ENCODE data around the gene TUBGCP3.
"Not testable (repeated sequence)": the region's sequence is repeated elsewhere in the genome, so short reads cannot be mapped to it uniquely, and the experiment has no call there.

TUBGCP3 gene

GRCh38 chr13:112587764-112588489, at the start of gene TUBGCP3:
Gene TUBGCP3, minus strand, starts transcription at chr13:112588153. Its CDS starts 173 bp downstream, at chr13:112587980.
- DNase-seq, result peak; percentile 92

GRCh38 chr13:112637017-112637801, 49.3 kb upstream of the TUBGCP3 start:
- DNase-seq, result no peak

- no peak for DNase-seq
Measured at GRCh38 chr13:112636401-112636975, 48.5 kb upstream of the TUBGCP3 start.

GRCh38 chr13:112635323-112635722, 47.4 kb upstream of the TUBGCP3 start:
- DNase-seq, result no peak

- no peak for DNase-seq
Measured at GRCh38 chr13:112634102-112634501, 46.1 kb upstream of the TUBGCP3 start.

- not testable (repeated sequence) for DNase-seq
Measured at GRCh38 chr13:112630226-112630625, 42.3 kb upstream of the TUBGCP3 start.

GRCh38 chr13:112629161-112629560, 41.2 kb upstream of the TUBGCP3 start:
- DNase-seq, result no peak

- DNase-seq, result not testable (repeated sequence)
Measured at GRCh38 chr13:112627613-112628012, 39.7 kb upstream of the TUBGCP3 start.

GRCh38 chr13:112627161-112627560, 39.2 kb upstream of the TUBGCP3 start:
- no peak for DNase-seq

GRCh38 chr13:112626761-112627160, 38.8 kb upstream of the TUBGCP3 start:
- no peak for DNase-seq

- DNase-seq, result no peak
Measured at GRCh38 chr13:112626124-112626523, 38.2 kb upstream of the TUBGCP3 start.

- DNase-seq, result no peak
Measured at GRCh38 chr13:112625698-112626097, 37.7 kb upstream of the TUBGCP3 start.

GRCh38 chr13:112624602-112625430, 36.9 kb upstream of the TUBGCP3 start:
- no peak for DNase-seq

GRCh38 chr13:112624040-112624439, 36.1 kb upstream of the TUBGCP3 start:
- no peak for DNase-seq

- no peak for DNase-seq
Measured at GRCh38 chr13:112623051-112623711, 35.2 kb upstream of the TUBGCP3 start.

- no peak for DNase-seq
Measured at GRCh38 chr13:112622375-112622774, 34.4 kb upstream of the TUBGCP3 start.

- no peak for DNase-seq
Measured at GRCh38 chr13:112619730-112620631, 32.0 kb upstream of the TUBGCP3 start.

GRCh38 chr13:112618501-112618900, 30.5 kb upstream of the TUBGCP3 start:
- no peak for DNase-seq

GRCh38 chr13:112617754-112618375, 29.9 kb upstream of the TUBGCP3 start:
- no peak for DNase-seq

GRCh38 chr13:112616586-112617362, 28.8 kb upstream of the TUBGCP3 start:
- no peak for DNase-seq
